Measurements from ENCODE around the gene ACSF3. TPM values are rescaled to one million over a fixed set of nuclear protein-coding genes. Genes with fewer than 3 reads are reported as not detected.

The ACSF3 gene
- total and polyA plus RNA-seq, 2 of the 4 experiments (the other 2 are of a cell fraction) = 9.5 to 14.2 TPM

DNA sequence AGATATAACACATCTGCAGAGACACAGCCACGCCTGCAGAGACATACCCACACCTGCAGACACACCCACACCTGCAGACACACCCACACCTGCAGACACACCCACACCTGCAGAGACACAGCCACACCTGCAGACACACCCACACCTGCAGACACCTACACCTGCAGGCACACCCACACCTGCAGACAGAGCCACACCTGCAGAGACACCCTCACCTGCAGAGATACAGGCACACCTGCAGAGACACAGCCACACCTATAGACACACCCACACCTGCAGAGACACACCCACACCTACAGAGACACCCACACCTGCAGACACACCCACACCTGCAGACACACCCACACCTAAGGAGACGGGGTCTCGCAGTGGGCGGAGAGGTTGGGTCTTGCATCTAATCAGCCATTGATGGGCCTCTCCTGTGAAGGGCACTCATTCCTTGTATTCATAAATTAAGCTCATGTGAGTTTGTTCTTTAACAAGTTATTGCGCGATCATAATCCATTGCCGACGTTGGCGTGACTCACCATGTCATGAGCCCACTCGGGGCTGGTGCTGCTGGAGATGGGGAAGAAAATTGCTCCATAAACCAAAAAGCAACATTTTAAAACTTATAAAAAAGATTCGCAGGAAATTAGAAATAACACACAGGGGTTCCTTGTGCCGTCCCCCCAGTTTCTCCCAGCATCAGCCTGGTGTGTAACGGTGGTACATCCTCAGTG lies 49.0 kb downstream of the ACSF3 start:
- ATAC-seq (ENCODE audit: low read depth) (no peak), DNase-seq (no peak)
- intact Hi-C loops (cut with micrococcal nuclease) (no loop called here), dilution Hi-C loops (cut with HindIII; ENCODE audit: low sequenced_read_pairs, unreplicated experiment) (no loop called here), in situ Hi-C loops (cut with MboI; ENCODE audit: low sequenced_read_pairs) (no loop called here)
- Histone ChIP-seq H2BK20ac (ENCODE audit: low read depth, low read length) (no peak overlapping the region), H3K4me1 (ENCODE audit: control insufficient read depth, insufficient read depth, low read length) (no peaks in the 10 kb centered on the region), H2AFZ (replicated peaks; ENCODE audit: low read length, poor library complexity) (no peak overlapping the region), H4K8ac (ENCODE audit: low read depth in 2 of 2, low read length in 2 of 2) (no peak overlapping the region), H2AK5ac (ENCODE audit: low read depth, low read length) (no peak overlapping the region), H3K4me2 (ENCODE audit: low read depth, low read length) (no peak overlapping the region), H3K23ac (ENCODE audit: low read depth, low read length) (no peak overlapping the region), H3K9me1 (ENCODE audit: insufficient read depth, low read length) (no peaks in the 10 kb centered on the region), H3K9ac (ENCODE audit: low read depth, low read length) (no peak overlapping the region), H4K91ac (ENCODE audit: insufficient read depth, low read depth, low read length) (no peak overlapping the region), H3K79me1 (ENCODE audit: low read depth in 1 of 2, low read length in 2 of 2) (0 out of 4 replicates have a peak, but pooled peaks cover 0 to 2% of the 10 kb centered on the region in 2 experiments), H3K14ac (replicated peaks; ENCODE audit: low read depth, low read length) (no peak overlapping the region), H3K4ac (ENCODE audit: low read depth, low read length) (no peak overlapping the region), H4K20me1 (ENCODE audit: insufficient read depth, low read length) (no peaks in the 10 kb centered on the region), H3K4me3 (ENCODE audit: insufficient read depth, low read depth, low read length) (no peak overlapping the region), H2BK5ac (ENCODE audit: low read depth, low read length, poor library complexity, severe bottlenecking) (no peak overlapping the region), H3K9me3 (ENCODE audit: control insufficient read depth, insufficient read depth, low read length) (no peaks in the 10 kb centered on the region), H3K56ac (ENCODE audit: extremely low read depth, insufficient read depth, low read length) (no peak overlapping the region), H3K18ac (ENCODE audit: low read depth, low read length) (no peak overlapping the region), H3K27me3 (ENCODE audit: control insufficient read depth, insufficient read depth, low read length) (no peaks in the 10 kb centered on the region), H3K36me3 (ENCODE audit: control insufficient read depth, insufficient read depth, low read length) (peaks cover 34% of the 10 kb centered on the region), H3K27ac (ENCODE audit: insufficient read depth, low read length) (no peak overlapping the region), H2BK15ac (ENCODE audit: low read depth, low read length) (no peak overlapping the region), H4K5ac (ENCODE audit: low read depth, low read length) (no peak overlapping the region), H2AK9ac (replicated peaks; ENCODE audit: low read depth, low read length, poor library complexity) (no peak overlapping the region), H2BK120ac (ENCODE audit: low read depth, low read length) (no peak overlapping the region)
- TF ChIP-seq MAZ (IDR thresholded peaks at IDR 0.05; ENCODE audit: borderline replicate concordance, low read depth, low read length) (no peak), BHLHE40 (IDR thresholded peaks at IDR 0.05; ENCODE audit: low read depth, low read length) (no peak), FOS (IDR thresholded peaks at IDR 0.05; ENCODE audit: low read depth, low read length) (no peak)
- TF ChIP-seq, protein P1, sequence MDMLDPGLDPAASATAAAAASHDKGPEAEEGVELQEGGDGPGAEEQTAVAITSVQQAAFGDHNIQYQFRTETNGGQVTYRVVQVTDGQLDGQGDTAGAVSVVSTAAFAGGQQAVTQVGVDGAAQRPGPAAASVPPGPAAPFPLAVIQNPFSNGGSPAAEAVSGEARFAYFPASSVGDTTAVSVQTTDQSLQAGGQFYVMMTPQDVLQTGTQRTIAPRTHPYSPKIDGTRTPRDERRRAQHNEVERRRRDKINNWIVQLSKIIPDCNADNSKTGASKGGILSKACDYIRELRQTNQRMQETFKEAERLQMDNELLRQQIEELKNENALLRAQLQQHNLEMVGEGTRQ (IDR thresholded peaks at IDR 0.05; ENCODE audit: low read depth, low read length) = no peak
- WGBS, 2 experiments (ENCODE audit: extremely low coverage in 2 of 2, insufficient read length in 1 of 2) = 100% methylated on average over 4 of the region's 13 CpGs; no CpG with 5 or more reads in 1 of the 2 experiments
- CTCF ChIA-PET = no interaction called here
- no TSS peak for BruUV-seq (replicated peaks)
- POLR2A ChIA-PET (ENCODE audit: unreplicated experiment) = no interaction called here
